LHCN-M2 (cell line): ENCODE results near the gene TOB2. TPM values are rescaled to one million over a fixed set of nuclear protein-coding genes. Genes with fewer than 3 reads are reported as not detected.

Source experiments
- DNase-seq: peaks from one replicate; pipeline ENCODE4 v3.0.0-alpha.2; 2012; ENCODE audit warnings: low read depth
- polyA plus RNA-seq: library from polyadenylated mRNA; unstranded; fragments of >200 nt; gene quantifications from one replicate; pipeline ENCODE4 v1.2.1, GENCODE V29; 2012; ENCODE audit warnings: missing spikeins
- total RNA-seq: library from RNA; depleted of rRNA; stranded (reverse); fragments of >200 nt; gene quantifications from 2 replicates; pipeline ENCODE4 v1.2.3, GENCODE V29; 2014; rRNA removed

The TOB2 gene, protein sequence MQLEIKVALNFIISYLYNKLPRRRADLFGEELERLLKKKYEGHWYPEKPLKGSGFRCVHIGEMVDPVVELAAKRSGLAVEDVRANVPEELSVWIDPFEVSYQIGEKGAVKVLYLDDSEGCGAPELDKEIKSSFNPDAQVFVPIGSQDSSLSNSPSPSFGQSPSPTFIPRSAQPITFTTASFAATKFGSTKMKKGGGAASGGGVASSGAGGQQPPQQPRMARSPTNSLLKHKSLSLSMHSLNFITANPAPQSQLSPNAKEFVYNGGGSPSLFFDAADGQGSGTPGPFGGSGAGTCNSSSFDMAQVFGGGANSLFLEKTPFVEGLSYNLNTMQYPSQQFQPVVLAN
- 17.8 and 22.9 TPM in 2 replicates for total RNA-seq
- 17.6 TPM for polyA plus RNA-seq

DNA sequence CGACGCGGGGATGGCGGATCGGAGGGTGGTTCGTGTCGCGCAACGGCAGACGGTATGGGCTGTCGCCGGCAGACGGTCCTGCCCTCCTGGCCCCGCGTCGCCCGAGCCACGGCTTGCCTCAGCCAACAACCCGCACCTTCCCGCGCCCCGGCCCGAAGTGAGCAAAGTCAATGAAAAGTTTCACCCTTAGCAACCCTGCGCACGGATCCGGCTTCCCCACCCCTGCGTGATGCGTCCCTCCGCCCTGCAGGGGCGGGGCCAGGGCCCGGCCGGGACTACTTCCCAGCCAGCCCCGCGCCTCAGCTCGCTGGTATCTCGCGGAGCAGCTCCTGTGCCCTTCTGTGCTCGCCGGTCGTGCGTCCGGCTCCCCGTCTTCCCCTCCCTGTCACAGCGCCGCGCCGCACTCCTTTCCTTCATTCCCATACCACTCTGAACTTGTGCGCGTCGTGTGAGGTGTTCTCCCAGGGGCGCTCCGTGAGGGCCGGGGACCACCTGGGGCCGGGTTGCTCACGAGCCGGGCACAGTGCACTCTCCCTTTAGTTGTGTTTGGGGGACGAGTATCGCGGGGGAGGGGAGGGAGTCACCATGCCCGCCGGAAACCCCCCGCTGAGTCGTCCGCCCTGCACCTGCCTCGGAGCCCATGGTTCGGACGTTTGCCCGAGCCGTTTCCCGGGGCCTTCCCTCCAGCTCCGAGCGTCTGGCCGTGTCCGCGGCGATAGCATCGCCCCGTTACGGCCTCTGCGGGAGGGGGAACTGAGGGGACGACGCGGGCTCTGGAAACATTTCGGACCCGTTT is at the start of gene TOB2:
Gene TOB2 (minus strand): TSS at position 163 of the 796 bp plus-strand sequence. CDS start 9,456 bp downstream, outside the sequence.
- DNase-seq, result peak; percentile 91

DNA sequence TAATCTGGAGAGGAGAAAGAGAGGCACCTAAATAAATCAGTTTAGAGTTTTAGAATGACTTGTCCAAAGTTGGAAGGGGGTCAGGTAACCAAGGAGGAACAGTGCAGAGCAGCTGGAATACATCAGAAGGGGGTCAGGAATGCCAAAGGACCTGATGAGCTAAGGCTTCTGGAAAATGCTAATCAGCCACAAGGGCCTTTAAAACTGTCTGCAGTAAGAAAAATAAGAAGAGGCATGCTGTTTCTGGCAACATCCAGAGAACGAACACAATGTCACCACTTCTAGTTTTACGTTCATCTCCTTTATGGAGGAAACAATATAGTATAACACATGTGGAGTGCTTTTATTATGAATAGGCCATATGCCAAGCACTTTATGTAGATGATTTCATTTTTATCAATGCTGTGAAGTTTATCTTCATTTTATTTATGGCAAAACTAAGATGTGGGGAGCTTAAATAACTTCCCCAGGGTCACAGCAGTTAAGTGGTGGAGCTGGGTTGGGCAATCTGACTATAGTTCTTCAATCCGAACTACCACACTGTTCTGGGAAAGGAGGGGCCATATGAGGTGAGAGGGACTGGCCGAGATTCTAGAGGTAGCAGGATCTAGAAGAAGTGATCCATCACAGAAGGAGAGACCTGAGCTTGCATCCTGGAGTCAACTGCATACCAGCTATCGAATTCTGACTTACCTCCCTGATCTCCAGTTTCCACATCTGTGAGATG is 44.9 kb upstream of the TOB2 start:
- no peak for DNase-seq

DNA sequence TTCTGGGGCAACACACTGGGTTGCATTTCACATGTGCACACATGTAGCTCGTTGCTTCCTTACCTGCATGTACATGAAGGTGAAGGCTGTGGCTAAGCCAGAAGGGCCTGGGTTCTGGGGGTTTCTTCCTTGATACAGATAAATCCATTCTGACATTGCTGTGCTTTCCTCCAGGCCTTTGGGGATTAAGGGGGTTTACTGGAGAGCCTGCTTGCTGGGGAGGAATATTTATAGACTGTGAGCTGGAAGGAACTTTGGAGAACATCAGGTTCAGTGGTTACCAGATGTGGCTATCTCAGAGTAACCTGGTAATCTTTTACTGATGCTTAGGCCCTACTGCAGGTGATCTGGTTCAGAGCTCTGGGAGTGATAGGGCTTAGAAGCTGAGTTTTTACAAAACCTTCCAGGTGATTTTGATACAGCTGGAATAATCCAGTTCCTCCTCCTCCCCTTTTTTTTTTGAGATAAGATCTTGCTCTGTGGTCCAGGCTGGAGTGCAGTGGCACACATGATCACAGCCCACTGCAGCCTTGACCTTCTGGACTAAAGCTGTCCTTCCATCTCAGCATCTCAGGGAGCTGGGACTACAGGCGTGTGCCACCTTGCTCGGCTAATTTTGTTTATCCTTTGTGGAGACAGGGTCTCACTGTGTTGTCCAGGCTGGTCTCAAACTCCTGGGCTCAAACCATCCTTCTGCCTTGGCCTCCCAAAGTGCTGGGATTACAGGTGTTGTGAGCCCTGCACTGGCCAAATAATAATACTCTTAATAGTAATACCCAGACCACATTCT is 42.2 kb upstream of the TOB2 start:
- DNase-seq, result no peak

DNA sequence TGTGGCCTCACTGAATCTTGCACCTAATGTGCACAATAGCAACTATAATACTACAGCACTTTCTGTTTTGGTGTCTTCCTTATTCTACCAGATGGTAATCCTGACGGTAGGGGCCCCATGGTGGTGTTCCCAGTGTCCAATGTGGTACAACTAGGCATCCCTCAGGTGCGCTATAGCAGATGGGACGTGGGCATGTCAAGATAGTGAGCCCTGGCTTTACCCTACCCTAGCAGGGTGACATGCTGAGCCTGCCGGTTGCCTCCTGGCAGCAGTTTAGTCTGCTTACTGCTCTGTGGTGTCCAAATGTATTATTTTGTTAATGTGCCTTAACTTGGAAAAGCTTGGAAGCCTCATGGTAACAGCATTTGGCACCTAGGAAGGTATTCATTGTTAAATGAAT is 41.5 kb upstream of the TOB2 start:
- DNase-seq, result no peak

DNA sequence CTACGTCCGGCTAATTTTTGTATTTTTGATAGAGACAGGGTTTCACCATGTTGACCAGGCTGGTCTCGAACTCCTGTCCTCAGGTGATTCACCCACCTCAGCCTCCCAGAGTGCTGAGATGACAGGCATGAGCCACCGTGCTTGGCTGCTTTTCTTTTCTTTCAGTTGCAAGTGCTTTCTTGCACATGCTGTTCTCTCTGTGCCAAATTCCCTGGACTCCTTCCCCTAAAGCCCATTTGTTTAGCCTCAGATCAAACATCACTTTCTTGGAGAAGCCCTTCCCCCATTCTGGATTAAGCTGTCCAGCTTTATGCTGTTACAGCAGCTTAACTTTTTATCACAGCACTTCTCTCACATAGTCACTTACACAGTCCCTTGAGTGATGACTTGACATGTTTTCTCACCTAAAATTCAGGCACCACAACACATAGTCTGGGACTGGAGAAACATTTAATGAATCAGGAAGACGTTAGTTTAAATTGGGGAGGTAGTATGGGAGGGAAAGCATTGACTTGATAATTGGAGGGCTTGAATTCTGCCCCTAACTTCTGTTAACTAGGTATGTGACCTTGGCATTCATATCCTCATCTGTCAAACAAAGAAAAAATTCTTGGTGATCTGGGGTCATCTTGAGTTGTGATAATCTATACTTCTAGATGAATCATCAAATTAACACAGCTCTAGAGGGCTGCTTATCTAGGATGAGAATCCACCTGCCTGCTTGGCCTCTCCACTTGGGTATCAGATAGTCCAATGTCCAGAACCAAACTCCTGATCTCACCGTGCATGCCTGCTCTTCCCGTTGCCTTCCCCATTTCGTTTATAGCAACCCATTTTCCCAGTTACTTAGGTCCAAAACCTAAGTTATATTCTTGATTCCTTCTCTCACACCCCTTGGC is 40.7 kb upstream of the TOB2 start:
- DNase-seq, result no peak

DNA sequence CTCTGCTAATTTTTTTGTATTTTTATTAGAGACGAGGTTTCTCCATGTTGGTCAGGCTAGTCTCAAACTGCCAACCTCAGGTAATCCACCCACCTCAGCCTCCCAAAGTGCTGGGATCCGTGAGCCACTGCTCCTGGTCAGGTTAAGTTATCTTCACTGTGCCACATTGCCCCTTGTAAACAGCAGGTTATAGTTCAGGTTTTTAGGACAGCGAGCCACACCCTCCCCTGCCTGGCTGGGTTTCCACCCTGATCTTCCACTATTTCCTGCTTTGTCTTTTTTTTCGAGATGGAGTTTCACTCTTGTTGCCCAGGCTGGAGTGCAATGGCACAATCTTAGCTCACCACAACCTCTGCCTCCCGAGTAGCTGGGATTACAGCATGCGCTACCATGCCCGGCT is 38.4 kb upstream of the TOB2 start:
- DNase-seq, result no peak

DNA sequence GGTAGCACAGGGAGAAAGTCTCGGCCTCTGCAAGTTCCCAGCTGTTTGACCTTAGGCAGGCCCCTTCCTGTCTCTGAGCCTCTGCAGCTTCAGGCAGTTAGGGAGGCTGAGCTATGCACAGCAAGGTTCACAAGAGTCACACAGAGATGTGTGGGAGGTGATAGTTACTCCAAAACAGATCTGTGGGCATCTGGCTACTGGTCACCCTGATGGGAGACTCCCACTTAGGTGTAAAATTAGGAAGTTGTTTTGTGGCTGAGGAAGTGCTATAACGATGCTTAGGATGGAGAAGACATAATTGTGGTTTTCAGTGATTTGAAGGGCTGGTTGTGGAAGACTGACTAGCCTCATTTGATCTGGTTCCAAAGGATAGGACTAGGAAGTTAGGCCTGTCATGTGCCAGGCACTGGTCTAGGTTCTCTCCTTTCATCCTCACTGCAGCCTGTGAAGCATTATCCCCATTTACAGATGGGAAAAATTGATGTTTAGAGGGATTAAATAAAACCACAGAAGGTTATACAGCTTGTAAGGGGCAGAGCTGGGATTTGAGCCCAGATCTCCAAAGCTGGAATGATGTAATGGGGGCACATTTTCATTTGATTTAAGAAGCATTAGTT is 35.8 kb upstream of the TOB2 start:
- peak; percentile 41 for DNase-seq

DNA sequence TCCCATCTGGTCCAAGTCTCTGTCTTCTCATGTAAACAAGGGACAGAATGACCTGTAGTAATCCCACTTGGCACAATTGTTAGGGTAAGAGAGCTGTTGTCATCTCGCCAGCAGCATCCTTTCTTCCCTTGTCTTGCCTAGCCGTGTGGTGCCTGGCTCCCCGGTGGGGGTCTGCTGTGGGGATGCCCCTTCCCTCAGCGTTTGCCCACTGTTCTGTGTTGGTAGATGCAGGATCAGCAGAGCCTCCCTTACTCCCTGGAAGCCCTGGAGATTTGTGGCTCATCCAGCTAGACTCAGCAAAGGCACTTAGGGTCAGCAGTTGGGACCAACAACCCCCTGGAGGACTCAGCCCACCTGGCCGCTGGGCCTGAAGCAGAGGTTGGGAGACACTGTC is 35.3 kb upstream of the TOB2 start:
- DNase-seq, result no peak

DNA sequence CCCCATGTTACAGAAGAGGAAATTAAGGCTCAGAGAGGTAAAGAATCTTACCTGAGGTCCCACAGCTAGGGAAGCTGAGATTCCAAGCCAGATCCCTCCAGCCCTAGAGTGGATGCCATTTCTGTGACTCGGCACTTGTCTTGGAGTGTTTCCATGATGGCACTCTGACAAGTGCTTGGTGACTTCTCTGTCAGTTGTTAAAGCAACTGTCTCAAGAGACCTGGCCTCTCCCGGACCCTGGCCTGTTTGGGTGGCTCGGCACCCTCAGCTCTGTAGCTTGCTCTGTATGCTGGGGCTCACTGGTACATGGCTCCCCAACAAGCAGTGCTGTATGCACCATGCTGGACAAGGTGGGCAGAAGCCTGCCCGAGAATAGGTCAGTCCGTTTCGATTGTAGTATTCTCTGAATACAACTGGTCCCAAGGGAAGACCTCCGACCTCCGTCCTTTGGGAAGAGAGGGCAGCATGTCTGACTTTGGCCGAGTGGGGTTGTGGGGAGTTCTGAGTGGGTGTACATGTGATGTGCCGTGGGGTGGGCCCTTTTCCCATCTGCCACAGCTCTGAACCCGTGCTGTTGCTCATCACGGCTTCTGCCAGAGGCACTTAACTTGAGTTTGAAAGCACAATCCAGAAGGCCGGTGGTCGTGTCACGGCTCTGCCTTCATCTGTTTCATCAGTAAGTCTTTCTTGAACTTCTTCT is 34.7 kb upstream of the TOB2 start:
- peak; percentile 12 for DNase-seq

DNA sequence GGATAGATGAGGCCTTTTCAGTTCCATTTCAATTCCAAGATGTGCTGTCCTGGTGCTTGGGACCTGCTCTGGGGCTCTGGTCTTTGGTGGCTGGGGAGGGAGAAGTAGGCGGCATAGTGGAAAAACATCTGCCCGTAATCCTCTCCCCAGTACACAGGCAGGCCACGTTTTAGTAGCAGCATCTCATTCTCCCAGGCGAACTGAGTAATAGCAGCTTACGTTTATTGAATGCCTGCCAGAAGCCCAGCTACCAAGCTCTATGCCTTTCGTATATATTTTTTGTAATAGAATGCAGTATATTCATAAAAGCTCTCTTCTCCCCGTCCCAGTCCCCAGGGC is 33.8 kb upstream of the TOB2 start:
- no peak for DNase-seq

DNA sequence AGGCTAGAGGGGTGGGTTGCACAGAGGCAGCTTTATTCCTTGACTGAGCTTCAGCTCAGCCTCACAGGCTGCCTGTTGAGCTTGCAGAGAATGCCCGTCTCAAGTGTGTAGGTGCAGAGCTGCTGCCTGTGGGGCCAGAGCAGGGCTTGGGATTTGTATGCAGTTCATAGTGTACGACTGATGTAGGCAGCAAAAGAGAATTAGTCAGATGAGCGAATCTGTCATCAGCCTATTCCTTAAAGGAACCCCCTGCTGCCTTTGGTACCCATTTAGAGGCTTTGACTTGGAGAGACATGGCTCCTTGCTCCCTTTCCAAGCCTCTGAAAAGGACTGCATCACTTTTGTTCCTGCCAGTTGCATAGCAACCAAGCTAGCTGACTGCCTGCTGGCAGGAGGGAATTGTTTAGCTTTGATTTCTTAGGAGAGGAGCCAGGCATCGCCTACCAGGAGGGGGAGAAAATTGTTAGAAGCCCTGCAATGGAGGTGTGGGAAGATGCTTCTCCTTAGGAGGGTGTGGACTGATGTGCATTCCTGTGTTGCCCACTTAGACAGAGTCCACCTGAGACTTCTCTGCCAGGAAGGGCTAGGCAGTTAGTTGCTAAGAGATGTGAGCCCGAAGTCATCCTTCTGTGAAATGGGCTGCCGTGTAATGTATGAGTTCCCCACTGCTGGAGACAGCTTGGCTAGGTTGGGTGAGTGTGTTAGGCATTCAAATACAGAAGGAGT is 33.2 kb upstream of the TOB2 start:
- peak; percentile 13 for DNase-seq

DNA sequence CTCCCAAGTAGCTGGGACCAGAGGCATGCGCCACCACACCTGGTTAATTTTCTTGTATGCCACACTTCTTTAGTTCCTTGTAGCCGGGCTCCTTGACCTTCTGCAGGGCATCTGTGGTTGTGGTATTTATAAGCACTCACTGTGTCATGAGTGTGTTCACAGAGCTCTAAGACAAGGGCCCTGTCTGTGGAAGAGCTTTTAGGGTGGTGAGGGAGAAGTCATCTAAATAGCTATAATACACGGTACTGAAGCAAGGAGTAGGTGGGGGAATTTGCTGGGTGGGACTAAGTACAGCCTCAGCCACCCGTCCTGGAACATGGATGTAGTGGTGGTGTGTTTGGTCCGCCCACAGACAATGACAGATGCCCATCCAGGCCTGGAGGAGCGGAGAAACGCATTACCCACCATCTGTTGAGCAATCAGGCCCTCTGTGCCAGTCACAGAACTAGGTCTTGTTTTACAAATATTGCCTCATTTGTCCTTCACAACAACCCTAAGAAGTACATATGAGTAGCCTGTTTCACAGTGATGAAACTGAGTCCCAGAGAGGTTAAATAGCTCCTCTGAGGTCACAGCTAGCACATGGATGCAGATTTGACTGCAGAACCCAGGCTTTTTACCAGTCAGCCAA is 32.4 kb upstream of the TOB2 start:
- peak; percentile 76 for DNase-seq

DNA sequence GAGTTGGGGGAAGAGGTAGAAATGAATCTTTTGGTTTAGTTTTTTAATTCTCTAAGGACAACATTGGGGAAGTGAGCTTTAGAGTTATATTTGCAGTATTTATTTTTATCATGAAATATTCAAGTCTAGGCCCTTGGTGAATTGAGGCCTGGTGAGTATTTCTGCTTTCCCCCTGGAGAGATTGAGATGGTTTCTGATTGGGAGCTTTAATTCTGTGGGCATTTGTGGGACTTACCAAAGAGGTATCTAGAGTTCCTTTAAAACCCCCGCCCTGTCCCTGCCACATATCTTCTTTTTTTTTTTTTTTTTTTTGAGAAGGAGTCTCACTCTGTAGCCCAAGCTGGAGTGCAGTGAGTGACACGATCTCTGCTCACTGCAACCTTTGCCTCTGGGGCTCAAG is 31.9 kb upstream of the TOB2 start:
- no peak for DNase-seq

DNA sequence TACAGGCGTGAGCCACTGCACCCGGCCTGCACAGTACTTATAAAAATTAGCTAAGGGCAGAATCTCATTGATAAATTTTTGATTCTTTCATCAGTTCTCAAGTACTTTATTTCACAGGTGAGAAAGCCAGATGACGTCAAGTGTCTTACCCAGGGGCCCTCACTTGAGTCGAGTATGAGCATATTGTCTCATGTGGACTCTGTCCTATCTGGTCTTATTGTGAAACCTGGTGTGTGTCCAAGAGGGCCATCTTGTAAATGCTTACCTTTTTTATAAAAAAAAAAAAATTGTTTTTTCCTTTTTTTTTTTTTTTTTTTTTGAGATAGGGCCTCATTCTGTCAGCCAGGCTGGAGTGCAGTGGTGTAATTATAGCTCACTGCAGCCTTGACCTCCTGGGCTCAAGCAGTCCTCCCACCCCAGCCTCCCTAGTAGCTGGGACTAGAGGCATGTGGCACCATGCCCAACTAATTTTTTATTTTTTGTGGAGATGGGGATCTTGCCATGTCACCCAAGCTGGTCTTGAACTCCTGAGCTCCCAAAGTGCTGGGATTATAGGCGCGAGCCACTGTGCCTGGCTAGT is 28.4 kb upstream of the TOB2 start:
- no peak for DNase-seq

DNA sequence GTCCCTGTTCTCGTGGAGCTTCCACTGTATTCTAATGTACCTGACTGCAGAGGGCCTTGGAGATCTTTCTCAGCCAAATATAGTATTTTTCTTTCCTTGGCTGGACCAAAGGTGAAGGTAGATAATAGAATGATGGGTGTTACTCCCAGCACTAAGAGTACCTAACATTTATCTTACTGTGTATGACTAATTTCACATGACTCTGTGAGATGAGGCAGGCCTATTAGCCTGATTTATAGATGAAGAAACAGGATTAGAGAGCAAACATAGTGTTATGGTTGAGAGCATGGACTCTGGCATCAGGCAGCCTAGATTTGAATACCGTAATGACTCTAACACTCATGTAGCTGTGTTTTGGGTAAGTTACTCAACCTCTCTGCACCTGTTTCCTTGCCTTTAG is 25.0 kb upstream of the TOB2 start:
- DNase-seq, result no peak

DNA sequence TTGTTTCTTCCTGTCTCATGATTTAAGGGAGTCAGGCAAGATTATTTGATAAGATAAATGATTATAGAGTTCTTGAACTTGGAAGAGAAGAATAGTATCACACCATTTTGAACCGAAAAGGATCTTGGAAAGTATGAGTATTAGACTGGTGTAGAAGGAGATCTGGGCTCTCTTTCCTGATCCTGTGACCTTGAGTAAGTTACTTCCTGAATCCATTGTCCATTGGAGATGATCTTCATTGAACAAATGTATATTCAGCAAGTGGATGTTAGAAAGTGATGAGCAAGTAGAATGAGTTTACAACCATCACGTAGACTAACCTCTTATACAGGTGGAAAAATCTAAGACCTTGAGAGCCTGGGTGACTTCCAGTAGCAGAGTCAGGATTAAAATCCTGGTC is 24.3 kb upstream of the TOB2 start:
- no peak for DNase-seq

DNA sequence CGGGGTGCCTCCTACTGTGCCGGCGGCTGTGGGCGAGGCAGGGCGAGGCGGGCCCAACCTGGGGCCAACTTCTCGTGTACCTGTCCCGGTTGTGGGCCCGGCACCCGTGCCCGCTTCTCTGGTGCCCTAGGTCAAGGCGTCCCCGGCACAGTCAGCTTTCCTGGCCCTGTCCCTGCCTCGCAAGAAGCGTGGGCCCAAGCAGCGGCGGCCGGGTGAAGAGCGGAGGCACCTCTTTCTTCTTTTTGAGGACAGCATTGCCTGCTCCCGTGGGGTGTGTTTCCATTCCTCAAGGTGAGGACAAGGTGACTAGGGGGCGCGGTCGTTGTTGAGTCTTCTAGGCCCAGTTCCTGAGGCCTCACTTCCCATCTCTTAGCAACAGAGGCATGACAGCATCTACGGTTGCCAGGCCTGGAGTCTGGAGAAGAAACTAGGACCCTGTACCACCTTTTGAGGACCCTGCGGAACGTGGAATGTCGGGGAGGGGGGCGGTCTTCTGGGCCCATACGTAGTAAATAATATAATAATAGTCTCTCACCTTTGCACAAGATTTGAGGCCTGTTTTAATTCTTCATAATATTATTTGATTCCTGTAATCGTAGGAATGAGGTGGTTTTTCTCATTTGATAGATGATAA is 22.7 kb upstream of the TOB2 start:
- DNase-seq, result peak; percentile 8
